Keratinocyte (primary cell): Measurements from ENCODE around the gene CD300H. TPM values are rescaled to one million over a fixed set of nuclear protein-coding genes. Genes with fewer than 3 reads are reported as not detected.

Experiments used
- DNase-seq: peaks from one replicate; pipeline ENCODE4 v3.0.0-alpha.2; 2011; ENCODE audit warnings: low read depth, missing footprints, low spot score
- FAIRE-seq: peaks from 2 replicates; lab custom pipeline; 2011; peaks lifted over from hg19 to GRCh38; lab: Jason Lieb, UNC
- H2AFZ ChIP-seq: 2 replicates; pipeline ENCODE4 v1.6.0; 2012; ENCODE audit warnings: low read length, control low read depth, inconsistent platforms; ENCODE audit not compliant: control insufficient read depth
- H3K27ac ChIP-seq: 2 replicates; pipeline ENCODE4 v1.5.1; 2011; ENCODE audit warnings: low read length; ENCODE audit not compliant: control insufficient read depth, insufficient read depth
- H3K27me3 ChIP-seq: 3 replicates; pipeline ENCODE4 v1.6.0; 2011; ENCODE audit warnings: low read length; ENCODE audit not compliant: control insufficient read depth, insufficient read depth; ENCODE audit errors: extremely low read depth
- H3K36me3 ChIP-seq, 2 experiments: 2 replicates in 1 of 2; 3 replicates in 1 of 2; pipeline ENCODE4 v1.5.1; 2011; ENCODE audit warnings: low read length in 2 of 2, mild to moderate bottlenecking in 1 of 2; ENCODE audit not compliant: control insufficient read depth in 2 of 2, insufficient read depth in 2 of 2; ENCODE audit errors: extremely low read depth in 1 of 2
- H3K4me1 ChIP-seq: 3 replicates; pipeline ENCODE4 v1.5.1; 2011; ENCODE audit warnings: low read length; ENCODE audit not compliant: control insufficient read depth, insufficient read depth; ENCODE audit errors: extremely low read depth
- H3K4me2 ChIP-seq: 3 replicates; pipeline ENCODE4 v1.6.0; 2011; ENCODE audit warnings: low read depth, low read length; ENCODE audit not compliant: control insufficient read depth, insufficient read depth; ENCODE audit errors: extremely low read depth
- H3K4me3 ChIP-seq, 3 experiments: fragments of 200-600 bp in 1 of 3; sonication (generic) in 1 of 3; 2 replicates in 2 of 3; 3 replicates in 1 of 3; pipeline ENCODE4 v1.5.1; 2011 to 2016; ENCODE audit warnings: low read length in 3 of 3, mild to moderate bottlenecking in 3 of 3, control low read depth in 2 of 3, inconsistent platforms in 1 of 3, low read depth in 1 of 3, mixed read lengths in 1 of 3, mixed run types in 1 of 3, moderate library complexity in 1 of 3; ENCODE audit not compliant: control insufficient read depth in 2 of 3, insufficient read depth in 2 of 3; ENCODE audit errors: extremely low read depth in 1 of 3
- H3K79me2 ChIP-seq: 2 replicates; pipeline ENCODE4 v1.6.0; 2012; ENCODE audit warnings: low read length; ENCODE audit not compliant: control insufficient read depth, insufficient read depth
- H3K9ac ChIP-seq: 3 replicates; pipeline ENCODE4 v1.6.0; 2011; ENCODE audit warnings: low read length; ENCODE audit not compliant: control insufficient read depth, insufficient read depth; ENCODE audit errors: extremely low read depth
- H3K9me1 ChIP-seq: 3 replicates; pipeline ENCODE4 v1.6.0; 2011; ENCODE audit warnings: low read length; ENCODE audit not compliant: control insufficient read depth, insufficient read depth; ENCODE audit errors: extremely low read depth
- H3K9me3 ChIP-seq: 2 replicates; pipeline ENCODE4 v1.5.1; 2012; ENCODE audit warnings: low read depth, low read length; ENCODE audit not compliant: control insufficient read depth
- H4K20me1 ChIP-seq: 3 replicates; pipeline ENCODE4 v1.6.0; 2011; ENCODE audit warnings: low read length; ENCODE audit not compliant: control insufficient read depth, insufficient read depth; ENCODE audit errors: extremely low read depth
- CTCF ChIP-seq, 3 experiments: IDR thresholded peaks in 1 of 3; conservative IDR thresholded peaks in 1 of 3; optimal IDR thresholded peaks in 1 of 3; 2 replicates in 2 of 3; 3 replicates in 1 of 3; pipeline versions ENCODE3 to v1.5.1; 2011; ENCODE audit warnings: low read length in 3 of 3, mild to moderate bottlenecking in 3 of 3, moderate library complexity in 2 of 3, control low read depth in 1 of 3, inconsistent platforms in 1 of 3; ENCODE audit not compliant: insufficient read depth in 2 of 3; ENCODE audit errors: extremely low read depth in 1 of 3
- EZH2 ChIP-seq: IDR thresholded peaks from one replicate; pipeline ENCODE4 v1.6.1; 2012; ENCODE audit warnings: inconsistent platforms, mild to moderate bottlenecking, low read length, moderate library complexity
- dilution Hi-C: fragments of 300-500 bp; cut with MboI; formaldehyde crosslinking; loops from one replicate; pipeline ENCODE4 v1.7.0; 2020; ENCODE audit warnings: low sequenced_read_pairs; ENCODE audit not compliant: extremely low pct_ligation_motif_present
- polyA plus RNA-seq, 5 experiments: library from polyadenylated mRNA; depleted of rRNA in 3 of 5; stranded (reverse) in 3 of 5; stranded (forward) in 1 of 5; unstranded in 1 of 5; fragments of >200 nt; gene quantifications; 1 replicate in 1 of 5; 2 replicates in 3 of 5; 3 replicates in 1 of 5; pipeline versions ENCODE4 v1.2.1 to v1.2.3, GENCODE V29; 2011 to 2012; ENCODE audit warnings: missing spikeins in 2 of 5, low read depth in 1 of 5, low replicate concordance in 1 of 5

Gene CD300H
- polyA plus RNA-seq, 1 donor (not counting 4 experiments of a cell fraction or from before 2014, with no cell fraction given): not detected

- no peaks in the 10 kb centered on the region for H3K27me3 ChIP-seq
- H3K4me1 ChIP-seq: no peaks in the 10 kb centered on the region
- H3K9me1 ChIP-seq: no peaks in the 10 kb centered on the region
- dilution Hi-C loops: no loop called here
- no peak overlapping the region for H3K4me2 ChIP-seq
- TF ChIP-seq CTCF (optimal IDR thresholded peaks at IDR 0.05 in 1 of 3, IDR thresholded peaks at IDR 0.05 in 1 of 3, conservative IDR thresholded peaks at IDR 0.05 in 1 of 3; ENCODE audit: extremely low read depth in 1 of 3, insufficient read depth in 2 of 3, low read length in 3 of 3) (no peak), EZH2 (no peak)
- H2AFZ ChIP-seq: no peak overlapping the region
- no peaks in the 10 kb centered on the region for H3K79me2 ChIP-seq
- H3K36me3 ChIP-seq: no peaks in the 10 kb centered on the region
- H3K4me3 ChIP-seq: no peak overlapping the region
- H4K20me1 ChIP-seq: no peaks in the 10 kb centered on the region
- no peak overlapping the region for H3K27ac ChIP-seq
- FAIRE-seq: no peak
- no peak for DNase-seq
- no peak overlapping the region for H3K9ac ChIP-seq
- H3K9me3 ChIP-seq: no peaks in the 10 kb centered on the region
Measured at GRCh38 chr17:74522381-74523105, 44.8 kb downstream of the CD300H start.

- H3K79me2 ChIP-seq: no peaks in the 10 kb centered on the region
- no peak overlapping the region for H3K9ac ChIP-seq
- no peak overlapping the region for H2AFZ ChIP-seq
- no peaks in the 10 kb centered on the region for H3K9me3 ChIP-seq
- H3K4me3 ChIP-seq: no peak overlapping the region
- DNase-seq (no peak), FAIRE-seq (no peak)
- H3K4me1 ChIP-seq: no peaks in the 10 kb centered on the region
- H3K4me2 ChIP-seq: no peak overlapping the region
- TF ChIP-seq EZH2 (no peak), CTCF (optimal IDR thresholded peaks at IDR 0.05 in 1 of 3, IDR thresholded peaks at IDR 0.05 in 1 of 3, conservative IDR thresholded peaks at IDR 0.05 in 1 of 3; ENCODE audit: extremely low read depth in 1 of 3, insufficient read depth in 2 of 3, low read length in 3 of 3) (no peak)
- H4K20me1 ChIP-seq: no peaks in the 10 kb centered on the region
- H3K27ac ChIP-seq: no peak overlapping the region
- no peaks in the 10 kb centered on the region for H3K9me1 ChIP-seq
- no peaks in the 10 kb centered on the region for H3K27me3 ChIP-seq
- no peaks in the 10 kb centered on the region for H3K36me3 ChIP-seq
- dilution Hi-C loops: no loop called here
Measured at GRCh38 chr17:74521701-74522201, 45.6 kb downstream of the CD300H start.
